Activated naive CD8-positive, alpha-beta T cell treated with anti-CD3 and anti-CD28 coated beads, Interleukin-2, amount 10 ng/mL, durations not matched to agents 7 days and 5 days (primary cell): ENCODE measurements around the gene ZNF208. TPM values are rescaled to one million over a fixed set of nuclear protein-coding genes. Genes with fewer than 3 reads are reported as not detected.
"Not testable (repeated sequence)": the region's sequence is repeated elsewhere in the genome, so short reads cannot be mapped to it uniquely, and the experiment has no call there.

ENCODE experiments used
- ATAC-seq: fragments of 150-1000 bp; cut with Tn5 transposase; one replicate; pipeline ENCODE4 v1.10.0; 2021; ENCODE audit warnings: low read depth, moderate library complexity
- POLR2A ChIA-PET: fragments of 350-600 bp; sonication (Branson Sonifier 250); formaldehyde crosslinking; loops from one replicate; lab custom pipeline; 2021; ENCODE audit warnings: antibody characterized with exemption; lab: Charles Lee
- DNase-seq: peaks from one replicate; pipeline ENCODE4 v3.0.0; 2021
- H3K27ac Mint-ChIP-seq: one replicate; pipeline ENCODE4 v1.8.0; 2022; ENCODE audit warnings: mild to moderate bottlenecking, mixed read lengths
- H3K27me3 Mint-ChIP-seq: one replicate; pipeline ENCODE4 v1.8.0; 2022; ENCODE audit warnings: mild to moderate bottlenecking, moderate library complexity, mixed read lengths
- H3K36me3 Mint-ChIP-seq: one replicate; pipeline ENCODE4 v1.8.0; 2021; ENCODE audit warnings: mild to moderate bottlenecking, mixed read lengths
- H3K4me1 Mint-ChIP-seq: one replicate; pipeline ENCODE4 v1.8.0; 2021; ENCODE audit warnings: mixed read lengths
- H3K4me3 Mint-ChIP-seq: one replicate; pipeline ENCODE4 v1.8.0; 2022; ENCODE audit warnings: mild to moderate bottlenecking, moderate library complexity, mixed read lengths
- H3K9me3 Mint-ChIP-seq: one replicate; pipeline ENCODE4 v1.8.0; 2021; ENCODE audit warnings: mixed read lengths
- total RNA-seq, 2 experiments: library from RNA; stranded (reverse); gene quantifications; one replicate each; pipeline ENCODE4 v1.2.3, GENCODE V29; 2021

The ZNF208 gene
- total RNA-seq: 1 to 10 TPM; 2.6 to 3.2 TPM

GRCh38 chr19:22010437-22011143 lies at the start of gene ZNF208:
ZNF208 (minus strand) TSS chr19:22010943; CDS start chr19:22010794, 149 bp downstream.
- H3K4me1 Mint-ChIP-seq, H3K27ac Mint-ChIP-seq, ATAC-seq, POLR2A ChIA-PET, H3K36me3 Mint-ChIP-seq, H3K27me3 Mint-ChIP-seq: not testable (repeated sequence)
- Mint-ChIP-seq H3K4me3 (peak within 1 kb of the TSS; percentile 45), H3K9me3 (peaks cover 12% of the 10 kb centered on the region)
- peak; percentile 24 for DNase-seq

- POLR2A ChIA-PET: interaction anchor here (0.6 to 1.9 kb wide), 13 partner anchors 15 to 1862 kb away, joined by 3 to 9 read pairs (median 5); partner anchors contain the start of genes ZNF100, ZNF429, ZNF43 and ZNF493
- no peaks in the 10 kb centered on the region for H3K27me3 Mint-ChIP-seq
- H3K9me3 Mint-ChIP-seq: peaks cover 15% of the 10 kb centered on the region
- H3K27ac Mint-ChIP-seq: peak overlapping the region; percentile 97
- peaks cover 32% of the 10 kb centered on the region for H3K36me3 Mint-ChIP-seq
- H3K4me3 Mint-ChIP-seq: peak overlapping the region; percentile 97
- peak; percentile 38 for ATAC-seq
- H3K4me1 Mint-ChIP-seq: no peaks in the 10 kb centered on the region
- DNase-seq: no peak
Observed at GRCh38 chr19:22052644-22053013, 41.9 kb upstream of the ZNF208 start.

- peaks cover 21% of the 10 kb centered on the region for H3K9me3 Mint-ChIP-seq
- POLR2A ChIA-PET, H3K27ac Mint-ChIP-seq, ATAC-seq, H3K4me1 Mint-ChIP-seq, H3K36me3 Mint-ChIP-seq, DNase-seq, H3K4me3 Mint-ChIP-seq, H3K27me3 Mint-ChIP-seq: not testable (repeated sequence)
Observed at GRCh38 chr19:22041151-22041550, 30.4 kb upstream of the ZNF208 start.

GRCh38 chr19:22030680-22031079 lies 19.9 kb upstream of the ZNF208 start:
- ATAC-seq (no peak), DNase-seq (no peak)
- Mint-ChIP-seq H3K9me3 (peaks cover 25% of the 10 kb centered on the region), H3K36me3 (no peaks in the 10 kb centered on the region), H3K4me1 (no peaks in the 10 kb centered on the region), H3K27ac (no peak overlapping the region), H3K27me3 (no peaks in the 10 kb centered on the region), H3K4me3 (no peak overlapping the region)
- POLR2A ChIA-PET: no interaction called here

- Mint-ChIP-seq H3K9me3 (peaks cover 21% of the 10 kb centered on the region), H3K4me1 (no peaks in the 10 kb centered on the region), H3K4me3 (no peak overlapping the region), H3K36me3 (no peaks in the 10 kb centered on the region), H3K27ac (no peak overlapping the region), H3K27me3 (no peaks in the 10 kb centered on the region)
- no peak for DNase-seq
- no peak for ATAC-seq
- POLR2A ChIA-PET: no interaction called here
Observed at GRCh38 chr19:22026687-22027086, 15.9 kb upstream of the ZNF208 start.

GRCh38 chr19:22025539-22025938 lies 14.8 kb upstream of the ZNF208 start:
- H3K4me1 Mint-ChIP-seq, H3K36me3 Mint-ChIP-seq, DNase-seq, POLR2A ChIA-PET, H3K27me3 Mint-ChIP-seq, H3K27ac Mint-ChIP-seq, H3K4me3 Mint-ChIP-seq, ATAC-seq: not testable (repeated sequence)
- H3K9me3 Mint-ChIP-seq: peaks cover 17% of the 10 kb centered on the region

GRCh38 chr19:21970466-21970865 lies 40.3 kb downstream of the ZNF208 start:
- no peaks in the 10 kb centered on the region for H3K27me3 Mint-ChIP-seq
- no peaks in the 10 kb centered on the region for H3K4me1 Mint-ChIP-seq
- H3K27ac Mint-ChIP-seq: no peak overlapping the region
- no peak for ATAC-seq
- DNase-seq: no peak
- H3K9me3 Mint-ChIP-seq: peaks cover 29% of the 10 kb centered on the region
- H3K4me3 Mint-ChIP-seq: no peak overlapping the region
- peaks cover 5% of the 10 kb centered on the region for H3K36me3 Mint-ChIP-seq
- POLR2A ChIA-PET: no interaction called here

GRCh38 chr19:21947775-21948174 lies 63.0 kb downstream of the ZNF208 start:
- no peak for ATAC-seq
- H3K9me3 Mint-ChIP-seq: peaks cover 20% of the 10 kb centered on the region
- H3K27me3 Mint-ChIP-seq: no peaks in the 10 kb centered on the region

GRCh38 chr19:21940684-21941083 lies 70.1 kb downstream of the ZNF208 start:
- Mint-ChIP-seq H3K9me3 (peaks cover 13% of the 10 kb centered on the region), H3K27me3 (no peaks in the 10 kb centered on the region), H3K4me1 (no peaks in the 10 kb centered on the region), H3K27ac (no peak overlapping the region), H3K4me3 (no peak overlapping the region), H3K36me3 (no peaks in the 10 kb centered on the region)
- POLR2A ChIA-PET: no interaction called here
- ATAC-seq (no peak), DNase-seq (no peak)

More at GRCh38 chr19:21947775-21948174, 63.0 kb downstream of the ZNF208 start:
- H3K27ac Mint-ChIP-seq: no peak overlapping the region
- H3K4me3 Mint-ChIP-seq: no peak overlapping the region
- DNase-seq: no peak
- H3K36me3 Mint-ChIP-seq: peaks cover 5% of the 10 kb centered on the region
- POLR2A ChIA-PET: no interaction called here
- H3K4me1 Mint-ChIP-seq: no peaks in the 10 kb centered on the region

GRCh38 chr19:21934593-21934992 lies 76.2 kb downstream of the ZNF208 start:
- Mint-ChIP-seq H3K27ac (no peak overlapping the region), H3K9me3 (peaks cover 21% of the 10 kb centered on the region), H3K36me3 (no peaks in the 10 kb centered on the region), H3K4me1 (no peaks in the 10 kb centered on the region), H3K4me3 (no peak overlapping the region), H3K27me3 (no peaks in the 10 kb centered on the region)
- no peak for DNase-seq
- POLR2A ChIA-PET: no interaction called here
- ATAC-seq: no peak

- no peak for ATAC-seq
- no peaks in the 10 kb centered on the region for H3K4me1 Mint-ChIP-seq
- H3K9me3 Mint-ChIP-seq: peaks cover 21% of the 10 kb centered on the region
- H3K27ac Mint-ChIP-seq: no peak overlapping the region
- DNase-seq: no peak
- no peaks in the 10 kb centered on the region for H3K36me3 Mint-ChIP-seq
- no peak overlapping the region for H3K4me3 Mint-ChIP-seq
- POLR2A ChIA-PET: no interaction called here
- no peaks in the 10 kb centered on the region for H3K27me3 Mint-ChIP-seq
Observed at GRCh38 chr19:21934131-21934530, 76.6 kb downstream of the ZNF208 start.

- no peaks in the 10 kb centered on the region for H3K27me3 Mint-ChIP-seq
- POLR2A ChIA-PET: no interaction called here
- no peak overlapping the region for H3K27ac Mint-ChIP-seq
- no peak overlapping the region for H3K4me3 Mint-ChIP-seq
- no peak for DNase-seq
- H3K4me1 Mint-ChIP-seq: no peaks in the 10 kb centered on the region
- no peaks in the 10 kb centered on the region for H3K36me3 Mint-ChIP-seq
- no peak for ATAC-seq
- H3K9me3 Mint-ChIP-seq: peaks cover 32% of the 10 kb centered on the region
Observed at GRCh38 chr19:21922276-21922675, 88.5 kb downstream of the ZNF208 start.

GRCh38 chr19:21921691-21922180 lies 89.0 kb downstream of the ZNF208 start:
- ATAC-seq (no peak), DNase-seq (no peak)
- Mint-ChIP-seq H3K4me1 (no peaks in the 10 kb centered on the region), H3K27ac (no peak overlapping the region), H3K9me3 (peaks cover 32% of the 10 kb centered on the region), H3K36me3 (no peaks in the 10 kb centered on the region), H3K4me3 (no peak overlapping the region), H3K27me3 (no peaks in the 10 kb centered on the region)
- POLR2A ChIA-PET: no interaction called here

- ATAC-seq: no peak
- Mint-ChIP-seq H3K4me1 (no peaks in the 10 kb centered on the region), H3K9me3 (peaks cover 36% of the 10 kb centered on the region), H3K27me3 (no peaks in the 10 kb centered on the region), H3K36me3 (no peaks in the 10 kb centered on the region), H3K4me3 (no peak overlapping the region), H3K27ac (no peak overlapping the region)
- POLR2A ChIA-PET: no interaction called here
- DNase-seq: no peak
Observed at GRCh38 chr19:21915411-21915810, 95.3 kb downstream of the ZNF208 start.
